Measurements from ENCODE around the gene RNF141.

DNA sequence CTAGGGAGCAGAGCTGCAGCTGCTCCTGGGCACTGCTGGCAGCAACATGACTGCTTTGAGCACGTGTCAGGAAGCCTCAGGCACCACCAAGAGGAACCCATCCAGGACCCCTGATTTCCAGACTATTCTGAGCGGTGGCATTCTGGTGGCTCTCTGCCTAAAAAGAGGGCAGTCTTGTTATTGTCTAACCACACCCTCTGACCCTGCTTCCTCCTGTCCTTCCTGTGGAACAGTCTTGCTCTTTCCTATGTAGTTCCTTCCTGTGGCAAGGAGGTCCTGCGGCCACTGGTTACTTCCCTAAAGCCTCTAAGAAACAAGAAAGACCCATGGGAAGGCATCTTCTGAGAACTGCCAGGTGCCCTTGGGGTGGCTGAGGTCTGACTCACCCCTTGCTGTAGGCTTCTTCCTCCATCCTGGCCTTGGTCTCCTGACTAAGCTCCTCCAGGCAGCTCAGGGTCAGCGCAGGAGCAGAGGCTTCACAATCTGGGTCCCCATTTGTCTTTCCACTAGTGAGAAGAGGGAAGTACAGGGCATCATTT is 40.6 kb upstream of the RNF141 start:
- TF ChIP-seq EZH2 (IDR thresholded peaks at IDR 0.05; ENCODE audit: low read length, missing control alignments) (no peak), CTCF (conservative IDR thresholded peaks at IDR 0.05 in 1 of 2, IDR thresholded peaks at IDR 0.05 in 1 of 2; ENCODE audit: low read depth in 1 of 2, low read length in 2 of 2) (no peak)

Data from fibroblast of lung (primary cell).